Keratinocyte (primary cell): ENCODE data around the gene IFITM10.

Experiments
- CTCF ChIP-seq, 3 experiments: IDR thresholded peaks in 1 of 3; conservative IDR thresholded peaks in 1 of 3; optimal IDR thresholded peaks in 1 of 3; 2 replicates in 2 of 3; 3 replicates in 1 of 3; pipeline versions ENCODE3 to v1.5.1; 2011; ENCODE audit warnings: low read length in 3 of 3, mild to moderate bottlenecking in 3 of 3, moderate library complexity in 2 of 3, control low read depth in 1 of 3, inconsistent platforms in 1 of 3; ENCODE audit not compliant: insufficient read depth in 2 of 3; ENCODE audit errors: extremely low read depth in 1 of 3
- EZH2 ChIP-seq: IDR thresholded peaks from one replicate; pipeline ENCODE4 v1.6.1; 2012; ENCODE audit warnings: inconsistent platforms, mild to moderate bottlenecking, low read length, moderate library complexity

GRCh38 chr11:1739576-1739975 is 10.8 kb downstream of the IFITM10 start:
- no peak for TF ChIP-seq CTCF (optimal IDR thresholded peaks at IDR 0.05 in 1 of 3, IDR thresholded peaks at IDR 0.05 in 1 of 3, conservative IDR thresholded peaks at IDR 0.05 in 1 of 3; ENCODE audit: extremely low read depth in 1 of 3, insufficient read depth in 2 of 3, low read length in 3 of 3)
- TF ChIP-seq EZH2: no peak
